GM18907 (cell line): ENCODE results near the gene CDIP1.

Experiments used
- ATAC-seq: cut with Tn5 transposase; IDR thresholded peaks from one replicate; pipeline ENCODE4 v1.9.1; 2021; ENCODE audit warnings: mild to moderate bottlenecking, moderate library complexity; ENCODE audit not compliant: unreplicated experiment

Gene CDIP1

GRCh38 chr16:4515611-4516233 is 22.9 kb downstream of the CDIP1 start:
- peak; percentile 57 for ATAC-seq

GRCh38 chr16:4514606-4515005 is 24.0 kb downstream of the CDIP1 start:
- ATAC-seq = no peak

GRCh38 chr16:4513881-4514280 is 24.7 kb downstream of the CDIP1 start:
- ATAC-seq = no peak

- ATAC-seq = no peak
Measured at GRCh38 chr16:4513086-4513860, 25.3 kb downstream of the CDIP1 start.

GRCh38 chr16:4512473-4512872 is 26.1 kb downstream of the CDIP1 start:
- ATAC-seq = no peak

- ATAC-seq = no peak
Measured at GRCh38 chr16:4511441-4512082, 27.0 kb downstream of the CDIP1 start.

- ATAC-seq = no peak
Measured at GRCh38 chr16:4510747-4511426, 27.7 kb downstream of the CDIP1 start.

- ATAC-seq = no peak
Measured at GRCh38 chr16:4510131-4510530, 28.4 kb downstream of the CDIP1 start.

- ATAC-seq = no peak
Measured at GRCh38 chr16:4509420-4509819, 29.2 kb downstream of the CDIP1 start.

GRCh38 chr16:4508806-4509205 is 29.8 kb downstream of the CDIP1 start:
- no peak for ATAC-seq

- no peak for ATAC-seq
Measured at GRCh38 chr16:4507588-4508345, 30.8 kb downstream of the CDIP1 start.

GRCh38 chr16:4506450-4506849 is 32.1 kb downstream of the CDIP1 start:
- peak; percentile 44 for ATAC-seq

- peak; percentile 74 for ATAC-seq
Measured at GRCh38 chr16:4505356-4506147, 33.0 kb downstream of the CDIP1 start.

- ATAC-seq = no peak
Measured at GRCh38 chr16:4501071-4501478, 37.5 kb downstream of the CDIP1 start.

- ATAC-seq = no peak
Measured at GRCh38 chr16:4500272-4500671, 38.3 kb downstream of the CDIP1 start.

- no peak for ATAC-seq
Measured at GRCh38 chr16:4499196-4499555, 39.4 kb downstream of the CDIP1 start.

GRCh38 chr16:4498546-4499195 is 39.9 kb downstream of the CDIP1 start:
- ATAC-seq = no peak

- no peak for ATAC-seq
Measured at GRCh38 chr16:4496305-4496704, 42.3 kb downstream of the CDIP1 start.

- no peak for ATAC-seq
Measured at GRCh38 chr16:4495766-4496165, 42.8 kb downstream of the CDIP1 start.
